ENCODE measurements around the gene SNX33. TPM values are rescaled to one million over a fixed set of nuclear protein-coding genes. Genes with fewer than 3 reads are reported as not detected.

Gene SNX33
- total RNA-seq, 1 donor from 2014 or later: 25.6 TPM

- Mint-ChIP-seq H3K9me3 (ENCODE audit: unreplicated experiment) (no peaks in the 10 kb centered on the region), H3K4me1 (ENCODE audit: low read depth, unreplicated experiment) (peaks cover 31% of the 10 kb centered on the region), H3K27me3 (ENCODE audit: low read depth, unreplicated experiment) (no peaks in the 10 kb centered on the region), H3K27ac (ENCODE audit: unreplicated experiment) (peak overlapping the region; percentile 51), H3K4me3 (ENCODE audit: unreplicated experiment) (no peak overlapping the region), H3K36me3 (ENCODE audit: low read depth, unreplicated experiment) (peaks cover 6% of the 10 kb centered on the region)
- H3K27me3 ChIP-seq (ENCODE audit: insufficient read depth, low read length): no peaks in the 10 kb centered on the region
- peak overlapping the region; percentile 91 for H3K9ac ChIP-seq (ENCODE audit: low read length)
- H3K36me3 ChIP-seq (ENCODE audit: insufficient read depth, low read length): no peaks in the 10 kb centered on the region
- TF ChIP-seq, protein P1, sequence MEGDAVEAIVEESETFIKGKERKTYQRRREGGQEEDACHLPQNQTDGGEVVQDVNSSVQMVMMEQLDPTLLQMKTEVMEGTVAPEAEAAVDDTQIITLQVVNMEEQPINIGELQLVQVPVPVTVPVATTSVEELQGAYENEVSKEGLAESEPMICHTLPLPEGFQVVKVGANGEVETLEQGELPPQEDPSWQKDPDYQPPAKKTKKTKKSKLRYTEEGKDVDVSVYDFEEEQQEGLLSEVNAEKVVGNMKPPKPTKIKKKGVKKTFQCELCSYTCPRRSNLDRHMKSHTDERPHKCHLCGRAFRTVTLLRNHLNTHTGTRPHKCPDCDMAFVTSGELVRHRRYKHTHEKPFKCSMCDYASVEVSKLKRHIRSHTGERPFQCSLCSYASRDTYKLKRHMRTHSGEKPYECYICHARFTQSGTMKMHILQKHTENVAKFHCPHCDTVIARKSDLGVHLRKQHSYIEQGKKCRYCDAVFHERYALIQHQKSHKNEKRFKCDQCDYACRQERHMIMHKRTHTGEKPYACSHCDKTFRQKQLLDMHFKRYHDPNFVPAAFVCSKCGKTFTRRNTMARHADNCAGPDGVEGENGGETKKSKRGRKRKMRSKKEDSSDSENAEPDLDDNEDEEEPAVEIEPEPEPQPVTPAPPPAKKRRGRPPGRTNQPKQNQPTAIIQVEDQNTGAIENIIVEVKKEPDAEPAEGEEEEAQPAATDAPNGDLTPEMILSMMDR (IDR thresholded peaks at IDR 0.05; ENCODE audit: insufficient read depth, low read depth, low read length): no peak
- TF ChIP-seq EZH2 (IDR thresholded peaks at IDR 0.05; ENCODE audit: insufficient read depth, low read length): no peak
- H3K4me3 ChIP-seq (ENCODE audit: insufficient read depth, low read depth, low read length): no peak overlapping the region
- FAIRE-seq: peak; percentile 39
- peak overlapping the region; percentile 96 for H3K27ac ChIP-seq (ENCODE audit: low read depth, low read length)
- peak; percentile 52 for DNase-seq (ENCODE audit: low read depth)
- H3K9me3 ChIP-seq (ENCODE audit: insufficient read depth, low read depth, low read length): no peaks in the 10 kb centered on the region
- H2AFZ ChIP-seq (ENCODE audit: low read depth, low read length): no peak overlapping the region
- peak overlapping the region; percentile 81 for H3K4me2 ChIP-seq (ENCODE audit: low read length)
- H3K79me2 ChIP-seq (ENCODE audit: insufficient read depth, low read length): no peaks in the 10 kb centered on the region
- H4K20me1 ChIP-seq (ENCODE audit: insufficient read depth, low read length): no peaks in the 10 kb centered on the region
- peaks cover 47% of the 10 kb centered on the region for H3K4me1 ChIP-seq (ENCODE audit: insufficient read depth, low read length)
Observed at GRCh38 chr15:75673426-75674235, 25.9 kb downstream of the SNX33 start.

DNA sequence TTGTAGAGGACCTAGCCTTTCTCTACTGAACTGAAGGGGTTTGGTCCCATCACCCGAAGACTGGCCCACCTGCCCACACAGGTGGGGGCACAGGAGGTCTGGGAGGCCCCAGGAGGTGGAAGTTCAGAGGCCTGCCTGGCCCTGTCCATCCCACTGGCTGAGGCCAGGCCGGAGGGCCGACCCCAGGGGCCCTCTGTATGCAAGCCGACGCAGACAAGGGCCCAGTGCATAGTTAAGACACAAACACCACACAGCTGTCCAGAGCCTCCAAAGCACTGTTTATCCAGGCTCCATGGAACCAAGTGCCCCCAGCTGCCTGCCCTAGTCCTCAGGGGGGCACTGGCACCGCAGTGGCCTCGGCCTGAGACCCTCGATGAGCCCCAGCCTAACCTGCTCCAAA lies 26.7 kb downstream of the SNX33 start:
- TF ChIP-seq EZH2 (IDR thresholded peaks at IDR 0.05; ENCODE audit: insufficient read depth, low read length): no peak
- DNase-seq (ENCODE audit: low read depth) (no peak), FAIRE-seq (no peak)
- H3K9me3 ChIP-seq (ENCODE audit: insufficient read depth, low read depth, low read length): no peaks in the 10 kb centered on the region
- peak overlapping the region; percentile 91 for H3K9ac ChIP-seq (ENCODE audit: low read length)
- H3K36me3 Mint-ChIP-seq (ENCODE audit: low read depth, unreplicated experiment): peaks cover 11% of the 10 kb centered on the region
- H3K4me2 ChIP-seq (ENCODE audit: low read length): no peak overlapping the region
- peak overlapping the region; percentile 96 for H3K27ac ChIP-seq (ENCODE audit: low read depth, low read length)
- no peaks in the 10 kb centered on the region for H3K27me3 Mint-ChIP-seq (ENCODE audit: low read depth, unreplicated experiment)
- no peak overlapping the region for H3K27ac Mint-ChIP-seq (ENCODE audit: unreplicated experiment)
- peaks cover 3% of the 10 kb centered on the region for H4K20me1 ChIP-seq (ENCODE audit: insufficient read depth, low read length)
- H3K27me3 ChIP-seq (ENCODE audit: insufficient read depth, low read length): no peaks in the 10 kb centered on the region
- H3K4me1 ChIP-seq (ENCODE audit: insufficient read depth, low read length): peaks cover 40% of the 10 kb centered on the region
- no peaks in the 10 kb centered on the region for H3K9me3 Mint-ChIP-seq (ENCODE audit: unreplicated experiment)
- no peak overlapping the region for H3K4me3 ChIP-seq (ENCODE audit: insufficient read depth, low read depth, low read length)
- H3K79me2 ChIP-seq (ENCODE audit: insufficient read depth, low read length): no peaks in the 10 kb centered on the region
- no peak overlapping the region for H3K4me3 Mint-ChIP-seq (ENCODE audit: unreplicated experiment)
- H3K4me1 Mint-ChIP-seq (ENCODE audit: low read depth, unreplicated experiment): peaks cover 24% of the 10 kb centered on the region
- H3K36me3 ChIP-seq (ENCODE audit: insufficient read depth, low read length): no peaks in the 10 kb centered on the region
- no peak overlapping the region for H2AFZ ChIP-seq (ENCODE audit: low read depth, low read length)

- FAIRE-seq (no peak), DNase-seq (ENCODE audit: low read depth) (no peak)
- H3K36me3 ChIP-seq (ENCODE audit: insufficient read depth, low read length): peaks cover 3% of the 10 kb centered on the region
- Mint-ChIP-seq H3K4me3 (ENCODE audit: unreplicated experiment) (no peak overlapping the region), H3K27me3 (ENCODE audit: low read depth, unreplicated experiment) (no peaks in the 10 kb centered on the region), H3K9me3 (ENCODE audit: unreplicated experiment) (no peaks in the 10 kb centered on the region), H3K4me1 (ENCODE audit: low read depth, unreplicated experiment) (peaks cover 20% of the 10 kb centered on the region), H3K27ac (ENCODE audit: unreplicated experiment) (no peak overlapping the region), H3K36me3 (ENCODE audit: low read depth, unreplicated experiment) (peaks cover 9% of the 10 kb centered on the region)
- H3K9me3 ChIP-seq (ENCODE audit: insufficient read depth, low read depth, low read length): no peaks in the 10 kb centered on the region
- H2AFZ ChIP-seq (ENCODE audit: low read depth, low read length): no peak overlapping the region
- H3K27me3 ChIP-seq (ENCODE audit: insufficient read depth, low read length): no peaks in the 10 kb centered on the region
- TF ChIP-seq, protein P1 (IDR thresholded peaks at IDR 0.05; ENCODE audit: insufficient read depth, low read depth, low read length): no peak
- no peak for TF ChIP-seq EZH2 (IDR thresholded peaks at IDR 0.05; ENCODE audit: insufficient read depth, low read length)
- peaks cover 32% of the 10 kb centered on the region for H3K4me1 ChIP-seq (ENCODE audit: insufficient read depth, low read length)
- no peaks in the 10 kb centered on the region for H3K79me2 ChIP-seq (ENCODE audit: insufficient read depth, low read length)
- H4K20me1 ChIP-seq (ENCODE audit: insufficient read depth, low read length): peaks cover 4% of the 10 kb centered on the region
- H3K9ac ChIP-seq (ENCODE audit: low read length): no peak overlapping the region
- H3K4me2 ChIP-seq (ENCODE audit: low read length): no peak overlapping the region
- H3K27ac ChIP-seq (ENCODE audit: low read depth, low read length): no peak overlapping the region
- H3K4me3 ChIP-seq (ENCODE audit: insufficient read depth, low read depth, low read length): no peak overlapping the region
Observed at GRCh38 chr15:75675579-75676404, 28.1 kb downstream of the SNX33 start.

All from astrocyte (in vitro differentiated cells and primary cell).